ENCODE data around the gene TEDC2.

GRCh38 chr16:2425825-2426430 lies 34.0 kb upstream of the TEDC2 start:
- TF ChIP-seq CTCF (IDR thresholded peaks at IDR 0.05) (no peak), POLR2A (IDR thresholded peaks at IDR 0.05) (no peak)

All from vagina (tissue), 2 donors.